Measurements from ENCODE around the gene ADCK2.
"Not testable (repeated sequence)": the region's sequence is repeated elsewhere in the genome, so short reads cannot be mapped to it uniquely, and the experiment has no call there.

Gene ADCK2

DNA sequence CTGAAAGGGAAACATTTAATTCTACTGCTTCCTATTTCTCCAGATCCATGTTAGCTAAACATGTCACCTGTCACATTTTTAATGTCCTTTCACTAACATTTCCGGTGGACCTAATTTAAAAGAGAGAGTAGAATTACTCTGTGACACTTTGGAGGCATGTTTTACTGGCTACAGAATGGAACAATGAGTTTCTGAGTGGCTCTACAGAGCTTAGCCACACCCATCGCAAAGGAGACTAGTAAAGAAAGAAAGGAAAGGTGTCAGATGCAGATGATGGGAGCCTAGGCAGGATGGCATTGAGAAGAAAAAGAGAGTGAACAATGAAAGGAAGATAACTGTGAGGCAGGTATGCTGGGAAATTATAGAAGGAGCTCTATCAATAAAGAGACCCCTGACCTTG, 59.7 kb downstream of the ADCK2 start:
- TF ChIP-seq, protein P1, sequence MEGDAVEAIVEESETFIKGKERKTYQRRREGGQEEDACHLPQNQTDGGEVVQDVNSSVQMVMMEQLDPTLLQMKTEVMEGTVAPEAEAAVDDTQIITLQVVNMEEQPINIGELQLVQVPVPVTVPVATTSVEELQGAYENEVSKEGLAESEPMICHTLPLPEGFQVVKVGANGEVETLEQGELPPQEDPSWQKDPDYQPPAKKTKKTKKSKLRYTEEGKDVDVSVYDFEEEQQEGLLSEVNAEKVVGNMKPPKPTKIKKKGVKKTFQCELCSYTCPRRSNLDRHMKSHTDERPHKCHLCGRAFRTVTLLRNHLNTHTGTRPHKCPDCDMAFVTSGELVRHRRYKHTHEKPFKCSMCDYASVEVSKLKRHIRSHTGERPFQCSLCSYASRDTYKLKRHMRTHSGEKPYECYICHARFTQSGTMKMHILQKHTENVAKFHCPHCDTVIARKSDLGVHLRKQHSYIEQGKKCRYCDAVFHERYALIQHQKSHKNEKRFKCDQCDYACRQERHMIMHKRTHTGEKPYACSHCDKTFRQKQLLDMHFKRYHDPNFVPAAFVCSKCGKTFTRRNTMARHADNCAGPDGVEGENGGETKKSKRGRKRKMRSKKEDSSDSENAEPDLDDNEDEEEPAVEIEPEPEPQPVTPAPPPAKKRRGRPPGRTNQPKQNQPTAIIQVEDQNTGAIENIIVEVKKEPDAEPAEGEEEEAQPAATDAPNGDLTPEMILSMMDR (IDR thresholded peaks at IDR 0.05; ENCODE audit: insufficient read depth, missing control alignments): no peak
- no peak for DNase-seq (ENCODE audit: insufficient read length, low spot score)
- FAIRE-seq: no peak

DNA sequence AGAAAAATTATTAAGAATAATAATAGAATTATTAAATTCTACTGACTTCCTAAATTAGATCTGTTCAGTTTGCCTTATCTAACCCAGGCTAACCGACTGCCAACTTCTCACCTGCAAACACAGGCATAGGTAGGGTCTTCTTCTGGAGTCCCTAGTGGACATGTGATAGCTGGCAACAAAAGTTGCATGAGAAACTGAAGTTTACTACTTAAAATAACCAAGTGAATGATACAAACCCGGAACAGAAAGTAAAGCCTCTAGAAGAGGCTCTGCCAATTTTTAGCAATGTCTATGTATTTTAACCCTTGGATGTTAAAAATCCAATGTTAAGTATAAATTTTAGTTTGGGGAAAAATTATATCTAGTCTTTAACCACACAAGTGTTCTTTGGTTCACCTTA, 61.4 kb downstream of the ADCK2 start:
- TF ChIP-seq, protein P1 (IDR thresholded peaks at IDR 0.05; ENCODE audit: insufficient read depth, missing control alignments): no peak
- no peak for DNase-seq (ENCODE audit: insufficient read length, low spot score)
- FAIRE-seq: no peak

DNA sequence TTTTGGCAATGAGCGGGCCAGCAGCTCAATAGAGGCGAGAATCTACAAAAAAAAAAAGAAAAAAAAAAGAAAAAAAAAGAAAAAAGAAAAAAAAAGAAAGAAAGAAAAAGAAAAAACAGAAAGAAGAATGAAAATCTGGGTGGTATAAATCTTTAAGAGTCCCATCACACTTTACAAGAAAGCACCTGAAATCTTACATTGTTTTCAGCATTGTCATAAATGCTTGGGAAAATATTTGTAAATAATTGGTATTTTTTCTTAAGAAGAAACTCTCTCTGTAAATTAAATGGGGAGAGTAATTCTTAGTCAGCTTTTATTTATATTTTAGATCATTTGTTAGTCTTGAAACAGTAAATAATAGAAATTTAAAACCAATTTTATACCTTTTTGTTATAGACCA, 62.0 kb downstream of the ADCK2 start:
- no peak for FAIRE-seq
- TF ChIP-seq, protein P1 (IDR thresholded peaks at IDR 0.05; ENCODE audit: insufficient read depth, missing control alignments): no peak
- DNase-seq (ENCODE audit: insufficient read length, low spot score): no peak

DNA sequence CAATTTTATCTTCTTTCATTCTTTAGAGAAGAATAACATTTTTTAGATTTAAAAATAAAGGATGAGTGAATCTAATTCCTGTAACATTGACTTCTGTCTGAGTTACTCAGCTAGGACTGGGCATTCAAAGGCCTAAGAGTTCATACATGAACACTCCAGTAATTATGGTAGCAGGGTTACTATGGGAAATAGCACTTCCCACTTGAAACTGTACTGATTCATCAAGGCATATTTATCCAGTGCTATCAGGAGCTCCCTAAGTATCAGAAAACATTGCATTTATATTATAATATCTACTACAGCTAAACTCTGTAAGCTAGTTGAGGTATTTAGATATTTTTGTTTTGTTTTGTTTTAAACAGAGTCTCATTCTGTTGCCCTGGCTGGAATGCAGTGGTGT, 65.5 kb downstream of the ADCK2 start:
- FAIRE-seq: no peak
- no peak for DNase-seq (ENCODE audit: insufficient read length, low spot score)
- TF ChIP-seq, protein P1 (IDR thresholded peaks at IDR 0.05; ENCODE audit: insufficient read depth, missing control alignments): no peak

DNA sequence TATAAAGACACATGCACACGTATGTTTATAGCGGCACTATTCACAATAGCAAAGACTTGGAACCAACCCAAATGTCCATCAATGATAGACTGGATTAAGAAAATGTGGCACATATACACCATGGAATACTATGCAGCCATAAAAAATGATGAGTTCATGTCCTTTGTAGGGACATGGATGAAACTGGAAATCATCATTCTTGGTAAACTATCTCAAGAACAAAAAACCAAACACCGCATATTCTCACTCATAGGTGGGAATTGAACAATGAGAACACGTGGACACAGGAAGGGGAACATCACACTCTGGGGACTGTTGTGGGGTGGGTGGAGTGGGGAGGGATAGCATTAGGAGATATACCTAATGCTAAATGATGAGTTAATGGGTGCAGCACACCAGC, 70.5 kb downstream of the ADCK2 start:
- not testable (repeated sequence) for FAIRE-seq; DNase-seq (ENCODE audit: insufficient read length, low spot score)

DNA sequence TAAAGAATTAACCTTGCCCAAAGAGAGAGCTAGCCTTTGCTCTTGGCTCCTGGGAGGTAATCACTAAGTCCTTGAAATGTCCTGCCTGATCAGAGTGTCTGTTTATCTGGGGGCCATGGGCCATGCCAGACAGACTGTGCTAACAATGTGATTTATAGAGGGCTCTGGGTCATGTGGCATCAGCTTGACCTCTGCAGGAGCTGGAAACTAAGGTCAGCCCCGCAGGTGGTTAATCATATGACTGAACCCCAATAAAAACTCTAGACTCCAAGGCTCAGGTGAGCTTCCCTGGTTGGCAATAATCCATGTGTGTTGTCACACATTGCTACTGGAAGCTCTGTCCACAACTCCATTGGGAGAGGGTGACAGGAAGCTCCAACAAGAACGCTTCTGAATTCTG, 71.3 kb downstream of the ADCK2 start:
- no peak for DNase-seq (ENCODE audit: insufficient read length, low spot score)
- no peak for FAIRE-seq
- TF ChIP-seq, protein P1 (IDR thresholded peaks at IDR 0.05; ENCODE audit: insufficient read depth, missing control alignments): no peak
